Vagina (tissue), 2 donors: ENCODE data around the gene RHEB. TPM values are rescaled to one million over a fixed set of nuclear protein-coding genes. Genes with fewer than 3 reads are reported as not detected.

Source experiments
- DNase-seq, 2 donors: peaks; one replicate each; pipeline ENCODE4 v3.0.0-alpha.2; 2017; ENCODE audit errors: extremely low spot score in 2 of 2
- H3K27ac ChIP-seq: fragments of 200-600 bp; sonication (generic); one replicate; pipeline ENCODE4 v1.5.1; 2019
- H3K27me3 ChIP-seq: fragments of 200-600 bp; sonication (generic); one replicate; pipeline ENCODE4 v1.5.1; 2019
- H3K36me3 ChIP-seq, 2 donors: fragments of 200-600 bp; sonication (generic); one replicate each; pipeline ENCODE4 v1.5.1; 2017 to 2019
- H3K4me1 ChIP-seq: fragments of 200-600 bp; sonication (generic); one replicate; pipeline ENCODE4 v1.5.1; 2019
- H3K4me3 ChIP-seq, 2 donors: fragments of 200-600 bp; sonication (generic); 1 replicate in 1 of 2; 2 replicates in 1 of 2; pipeline ENCODE4 v1.5.1; 2016 to 2019
- H3K9me3 ChIP-seq: fragments of 200-600 bp; sonication (generic); one replicate; pipeline ENCODE4 v1.5.1; 2019
- POLR2A ChIP-seq, 2 donors: fragments of 450-650 bp; IDR thresholded peaks; one replicate each; pipeline ENCODE4 v1.6.1; 2017; ENCODE audit warnings: antibody characterized with exemption in 2 of 2, mild to moderate bottlenecking in 2 of 2, moderate library complexity in 2 of 2
- POLR2AphosphoS5 ChIP-seq, 2 donors: sonication (generic); formaldehyde crosslinking; IDR thresholded peaks; one replicate each; pipeline ENCODE4 v1.9.0; 2017; ENCODE audit warnings: antibody characterized with exemption in 2 of 2, mild to moderate bottlenecking in 2 of 2, low read depth in 1 of 2; ENCODE audit not compliant: insufficient read depth in 1 of 2
- intact Hi-C: fragments of 100-400 bp; cut with DNase I; formaldehyde crosslinking; loops from one replicate; pipeline ENCODE4 v1.15.1; 2023
- total RNA-seq: library from RNA; depleted of rRNA; stranded (reverse); fragments of >200 nt; gene quantifications from one replicate; pipeline ENCODE4 v1.2.3, GENCODE V29; 2016
- TF ChIP-seq, protein P1 (sequence below), 3 experiments: fragments of 450-650 bp in 2 of 3; fragments of 200-600 bp in 1 of 3; sonication (generic) in 1 of 3; IDR thresholded peaks; one replicate each; pipeline ENCODE4 v1.5.1; 2017 to 2019; ENCODE audit warnings: antibody characterized with exemption in 3 of 3, mild to moderate bottlenecking in 2 of 3, moderate library complexity in 2 of 3

The RHEB gene
- total RNA-seq, 1 donor from 2014 or later = 74.2 TPM

DNA sequence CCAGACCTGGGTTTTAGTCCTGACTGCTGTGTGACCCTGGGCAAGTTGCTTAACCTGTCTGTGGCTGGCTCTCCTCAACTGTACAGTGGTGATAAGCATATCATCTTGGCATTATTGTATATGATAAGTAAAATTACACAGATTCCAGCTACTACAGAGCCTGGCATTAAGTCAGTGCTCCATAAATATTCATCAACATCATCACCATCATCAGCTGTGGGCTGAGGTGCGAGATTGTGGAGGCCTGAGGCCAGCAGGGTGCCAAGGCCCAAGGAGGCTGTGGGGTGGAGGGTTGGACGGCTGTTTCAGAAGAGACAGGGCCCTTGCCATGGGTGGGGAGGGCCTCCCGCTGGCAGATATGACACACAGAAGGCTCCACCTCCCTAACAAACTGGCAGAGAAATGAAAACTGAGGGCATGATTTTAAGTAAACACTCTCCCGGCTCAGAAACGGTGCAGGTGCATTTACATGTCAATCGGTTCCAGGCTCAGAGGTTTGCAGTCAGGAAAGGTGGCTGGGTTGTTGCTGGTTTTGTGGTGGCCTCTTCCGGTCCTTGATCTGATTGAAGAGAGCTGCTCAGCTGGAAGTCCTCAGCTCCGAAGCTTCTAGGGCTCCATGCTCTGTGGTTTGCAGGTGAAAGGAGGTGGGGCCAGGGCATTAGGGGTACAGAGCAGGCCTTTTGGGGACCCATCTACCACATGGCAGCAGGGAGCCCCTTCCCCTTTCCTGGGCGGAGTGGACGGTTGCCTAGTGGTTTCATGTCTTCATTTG is 89.9 kb downstream of the RHEB start:
- no peak for DNase-seq
- Histone ChIP-seq H3K36me3 (no peaks in the 10 kb centered on the region), H3K4me1 (peaks cover 51% of the 10 kb centered on the region), H3K27ac (peak overlapping the region; percentile 85), H3K27me3 (no peaks in the 10 kb centered on the region), H3K4me3 (no peak overlapping the region), H3K9me3 (no peaks in the 10 kb centered on the region)
- intact Hi-C loops = no loop called here
- TF ChIP-seq, protein P1, sequence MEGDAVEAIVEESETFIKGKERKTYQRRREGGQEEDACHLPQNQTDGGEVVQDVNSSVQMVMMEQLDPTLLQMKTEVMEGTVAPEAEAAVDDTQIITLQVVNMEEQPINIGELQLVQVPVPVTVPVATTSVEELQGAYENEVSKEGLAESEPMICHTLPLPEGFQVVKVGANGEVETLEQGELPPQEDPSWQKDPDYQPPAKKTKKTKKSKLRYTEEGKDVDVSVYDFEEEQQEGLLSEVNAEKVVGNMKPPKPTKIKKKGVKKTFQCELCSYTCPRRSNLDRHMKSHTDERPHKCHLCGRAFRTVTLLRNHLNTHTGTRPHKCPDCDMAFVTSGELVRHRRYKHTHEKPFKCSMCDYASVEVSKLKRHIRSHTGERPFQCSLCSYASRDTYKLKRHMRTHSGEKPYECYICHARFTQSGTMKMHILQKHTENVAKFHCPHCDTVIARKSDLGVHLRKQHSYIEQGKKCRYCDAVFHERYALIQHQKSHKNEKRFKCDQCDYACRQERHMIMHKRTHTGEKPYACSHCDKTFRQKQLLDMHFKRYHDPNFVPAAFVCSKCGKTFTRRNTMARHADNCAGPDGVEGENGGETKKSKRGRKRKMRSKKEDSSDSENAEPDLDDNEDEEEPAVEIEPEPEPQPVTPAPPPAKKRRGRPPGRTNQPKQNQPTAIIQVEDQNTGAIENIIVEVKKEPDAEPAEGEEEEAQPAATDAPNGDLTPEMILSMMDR (IDR thresholded peaks at IDR 0.05) = no peak
- TF ChIP-seq POLR2A (IDR thresholded peaks at IDR 0.05) = no peak
- TF ChIP-seq POLR2AphosphoS5 (IDR thresholded peaks at IDR 0.05; ENCODE audit: insufficient read depth in 1 of 2, low read depth in 1 of 2) = no peak

DNA sequence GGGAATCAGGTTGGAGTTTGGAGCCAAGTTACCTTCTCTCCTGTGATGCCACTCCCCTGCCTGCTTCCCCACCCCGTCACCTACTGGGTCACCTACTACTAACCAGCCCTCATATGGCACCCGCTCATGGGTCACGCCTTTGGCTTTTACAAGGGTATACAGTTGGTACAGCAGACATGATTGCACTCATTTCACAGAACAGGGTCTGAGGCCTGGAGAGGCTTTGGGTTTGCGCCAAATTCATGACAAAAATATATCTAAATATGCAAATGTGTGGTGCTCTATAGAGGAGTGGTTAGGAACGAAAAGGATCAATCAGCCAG is 90.5 kb downstream of the RHEB start:
- Histone ChIP-seq H3K36me3 (no peaks in the 10 kb centered on the region), H3K27me3 (no peaks in the 10 kb centered on the region), H3K9me3 (no peaks in the 10 kb centered on the region), H3K4me3 (no peak overlapping the region), H3K27ac (peak overlapping the region; percentile 85), H3K4me1 (peaks cover 55% of the 10 kb centered on the region)
- TF ChIP-seq POLR2AphosphoS5 (IDR thresholded peaks at IDR 0.05; ENCODE audit: insufficient read depth in 1 of 2, low read depth in 1 of 2) (no peak), POLR2A (IDR thresholded peaks at IDR 0.05) (no peak)
- TF ChIP-seq, protein P1 (IDR thresholded peaks at IDR 0.05) = no peak
- no peak for DNase-seq
- intact Hi-C loops = no loop called here

DNA sequence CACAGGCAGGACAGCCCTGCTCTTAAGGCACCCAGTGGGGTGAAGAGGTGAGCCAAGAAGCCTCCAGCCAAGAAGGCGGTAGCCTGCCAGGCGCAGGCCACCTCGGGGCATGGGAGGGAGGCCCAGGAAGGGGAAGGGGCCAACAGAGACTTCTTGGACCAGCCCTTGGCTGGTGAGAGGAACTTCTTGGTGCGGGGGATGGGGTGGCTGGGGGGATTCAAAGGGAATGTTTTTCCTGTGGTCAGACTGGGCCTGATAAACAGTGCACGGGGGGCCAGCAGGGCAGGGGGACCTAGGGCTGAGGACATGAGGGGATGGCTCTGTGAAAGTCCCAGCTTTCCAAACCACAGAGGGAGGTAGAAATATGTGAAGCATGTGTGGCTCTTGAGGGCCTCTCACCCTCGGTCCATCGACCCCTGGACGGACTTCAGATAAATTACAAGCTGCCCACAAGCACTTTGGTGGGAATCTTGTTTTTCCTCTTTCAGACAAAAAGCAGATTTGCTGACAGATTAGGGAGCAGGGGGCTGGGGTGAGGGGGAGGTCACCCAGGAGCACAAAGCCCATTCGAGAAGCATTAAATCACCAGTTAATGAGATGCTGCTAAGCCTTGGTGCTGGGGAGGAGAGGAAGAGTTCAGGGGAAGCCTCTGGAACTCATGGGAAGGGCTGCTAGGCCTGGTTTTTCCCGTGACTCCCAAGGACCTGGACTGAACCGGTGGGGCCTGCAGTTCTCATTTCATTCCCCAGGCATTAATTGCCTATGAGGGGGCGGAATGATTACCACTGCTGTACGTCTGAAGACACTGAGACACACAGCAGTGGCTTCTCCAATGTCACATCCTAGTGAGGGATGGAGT is 91.1 kb downstream of the RHEB start:
- intact Hi-C loops = no loop called here
- Histone ChIP-seq H3K4me1 (peaks cover 55% of the 10 kb centered on the region), H3K27me3 (no peaks in the 10 kb centered on the region), H3K36me3 (no peaks in the 10 kb centered on the region), H3K4me3 (no peak overlapping the region), H3K27ac (peak overlapping the region; percentile 85), H3K9me3 (no peaks in the 10 kb centered on the region)
- no peak for TF ChIP-seq POLR2A (IDR thresholded peaks at IDR 0.05)
- peak in 1 of 2 donors; percentile 56 for TF ChIP-seq POLR2AphosphoS5 (IDR thresholded peaks at IDR 0.05; ENCODE audit: insufficient read depth in 1 of 2, low read depth in 1 of 2)
- no peak for DNase-seq

DNA sequence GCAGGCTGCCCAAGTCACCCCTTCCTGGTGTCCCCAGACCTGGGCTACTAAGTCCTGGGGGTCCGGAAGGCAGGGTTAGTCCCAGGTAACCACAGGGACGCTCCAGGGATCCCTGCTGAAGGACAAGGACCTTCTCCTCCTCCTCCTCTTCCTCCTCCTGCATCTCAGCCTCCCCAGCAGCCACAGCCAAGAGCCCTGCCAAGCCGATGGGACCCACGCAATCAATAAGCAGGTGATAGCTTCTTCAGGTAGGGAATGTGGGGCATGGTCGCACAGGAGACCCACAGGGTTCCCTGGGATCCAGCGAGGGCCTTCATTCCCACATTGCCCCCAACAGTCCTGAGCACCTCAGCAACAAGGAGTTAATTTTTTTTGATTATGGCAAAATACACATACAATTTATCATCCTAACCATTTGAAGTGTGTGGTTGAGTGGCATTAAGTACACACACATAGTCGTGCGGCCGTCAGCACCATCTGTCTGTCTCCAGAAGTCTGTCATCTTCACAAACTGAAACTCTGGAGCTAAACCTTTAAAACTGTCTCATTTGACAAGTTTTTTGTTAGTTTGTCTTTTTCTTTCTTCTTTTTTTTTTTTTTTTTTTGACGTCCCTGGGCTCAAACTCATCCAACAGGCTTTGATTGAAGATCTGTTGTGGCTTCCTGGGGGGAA is 91.9 kb downstream of the RHEB start:
- intact Hi-C loops = no loop called here
- DNase-seq = no peak
- TF ChIP-seq, protein P1 (IDR thresholded peaks at IDR 0.05) = no peak
- TF ChIP-seq POLR2A (IDR thresholded peaks at IDR 0.05) (no peak), POLR2AphosphoS5 (IDR thresholded peaks at IDR 0.05; ENCODE audit: insufficient read depth in 1 of 2, low read depth in 1 of 2) (no peak)
- Histone ChIP-seq H3K36me3 (no peaks in the 10 kb centered on the region), H3K9me3 (no peaks in the 10 kb centered on the region), H3K4me1 (peaks cover 55% of the 10 kb centered on the region), H3K27ac (peak overlapping the region; percentile 85), H3K4me3 (no peak overlapping the region), H3K27me3 (no peaks in the 10 kb centered on the region)

DNA sequence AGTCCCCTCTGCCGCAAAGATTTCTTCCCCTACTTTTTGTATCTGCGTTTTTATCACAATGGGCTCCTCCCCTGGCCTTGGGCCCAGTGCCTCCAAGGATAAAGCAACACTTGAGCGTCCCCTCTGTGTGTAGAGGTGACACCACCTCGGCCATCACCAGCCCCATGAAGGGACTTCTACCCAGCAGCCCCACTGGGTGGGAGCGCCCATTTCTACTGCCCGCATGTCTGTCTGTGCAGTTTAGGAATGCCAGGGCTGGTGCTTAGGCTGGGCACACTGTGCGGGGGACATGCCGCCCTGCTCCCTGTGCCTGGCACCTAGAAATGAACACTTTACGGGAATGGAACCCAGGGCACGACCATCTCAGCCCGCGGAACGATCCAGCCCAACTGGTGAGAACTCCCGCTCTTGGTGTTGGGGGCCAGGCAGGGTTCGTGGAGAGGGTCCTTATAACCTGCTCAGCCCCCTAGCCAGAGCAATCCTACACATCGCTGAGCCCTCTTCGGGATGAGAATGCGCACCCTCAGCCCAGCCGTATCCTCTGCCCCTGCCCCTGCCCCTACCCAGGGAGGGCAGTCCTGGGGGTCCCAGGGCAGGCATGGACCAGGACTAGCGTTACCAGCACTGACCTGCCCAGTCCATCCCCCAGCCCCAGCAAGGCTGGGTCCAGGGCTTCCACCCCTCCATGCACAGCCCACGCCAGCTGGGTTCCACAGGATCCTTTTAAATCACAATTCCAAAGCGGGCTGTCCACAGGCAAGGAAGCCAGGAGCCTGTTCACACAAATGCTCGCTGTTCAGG is 92.6 kb downstream of the RHEB start:
- Histone ChIP-seq H3K27me3 (no peaks in the 10 kb centered on the region), H3K27ac (peak overlapping the region; percentile 85), H3K36me3 (no peaks in the 10 kb centered on the region), H3K4me3 (no peak overlapping the region), H3K9me3 (no peaks in the 10 kb centered on the region), H3K4me1 (peaks cover 55% of the 10 kb centered on the region)
- DNase-seq = no peak
- intact Hi-C loops = no loop called here
- no peak for TF ChIP-seq POLR2A (IDR thresholded peaks at IDR 0.05)
- TF ChIP-seq POLR2AphosphoS5 (IDR thresholded peaks at IDR 0.05; ENCODE audit: insufficient read depth in 1 of 2, low read depth in 1 of 2) = no peak
- TF ChIP-seq, protein P1 (IDR thresholded peaks at IDR 0.05) = no peak
